ENCODE data around the gene PRDM12. TPM values are rescaled to one million over a fixed set of nuclear protein-coding genes. Genes with fewer than 3 reads are reported as not detected.

PRDM12 gene
- under 1 TPM in 1 of 2 donors, not detected in 1; 0.39 TPM for total RNA-seq

DNA sequence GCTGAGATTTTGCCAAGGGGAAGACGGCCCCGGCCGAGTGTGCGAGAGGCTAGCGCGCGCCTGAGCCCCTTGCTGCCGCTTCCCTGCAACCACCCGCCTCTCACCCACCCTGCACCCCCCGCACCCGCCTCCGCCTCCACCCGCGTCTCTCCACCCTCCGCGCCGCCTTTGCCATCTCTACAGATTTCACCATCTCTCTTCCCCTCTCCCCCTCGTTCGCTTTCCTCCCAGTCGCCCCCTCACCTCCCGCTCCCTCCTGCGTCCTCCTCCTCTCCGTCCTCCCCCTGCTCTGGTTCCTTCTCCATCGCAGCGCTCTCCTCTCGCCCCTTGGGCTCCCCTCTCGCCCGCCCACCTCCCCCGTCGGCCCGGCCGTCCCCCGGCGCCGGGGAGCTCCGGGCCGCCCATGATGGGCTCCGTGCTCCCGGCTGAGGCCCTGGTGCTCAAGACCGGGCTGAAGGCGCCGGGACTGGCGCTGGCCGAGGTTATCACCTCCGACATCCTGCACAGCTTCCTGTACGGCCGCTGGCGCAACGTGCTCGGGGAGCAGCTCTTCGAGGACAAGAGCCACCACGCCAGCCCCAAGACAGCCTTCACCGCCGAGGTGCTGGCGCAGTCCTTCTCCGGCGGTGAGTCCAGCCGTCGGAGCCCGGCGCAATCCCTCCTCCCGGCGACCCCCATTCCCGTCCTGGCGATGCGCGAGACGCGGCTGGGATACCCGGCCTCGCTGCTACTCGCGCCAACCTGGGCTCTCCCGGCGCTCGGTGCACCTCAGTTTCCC, at the start of gene PRDM12:
Gene PRDM12, plus strand, starts transcription at position 344 of the 778 bp plus-strand sequence. Its CDS starts 60 bp downstream, at position 404.
- Mint-ChIP-seq H3K4me3 (peak within 1 kb of the TSS; percentile 39), H3K4me1 (ENCODE audit: low read depth in 2 of 2) (peaks cover 9 to 10% of the 10 kb centered on the region in 2 donors), H3K36me3 (peaks cover 6% of the 10 kb centered on the region), H3K27ac (no peak within 1 kb of the TSS), H3K9me3 (no peaks in the 10 kb centered on the region), H3K27me3 (peaks cover 29 to 32% of the 10 kb centered on the region in 2 donors)
- ATAC-seq (no peak), DNase-seq (ENCODE audit: low spot score) (no peak)

DNA sequence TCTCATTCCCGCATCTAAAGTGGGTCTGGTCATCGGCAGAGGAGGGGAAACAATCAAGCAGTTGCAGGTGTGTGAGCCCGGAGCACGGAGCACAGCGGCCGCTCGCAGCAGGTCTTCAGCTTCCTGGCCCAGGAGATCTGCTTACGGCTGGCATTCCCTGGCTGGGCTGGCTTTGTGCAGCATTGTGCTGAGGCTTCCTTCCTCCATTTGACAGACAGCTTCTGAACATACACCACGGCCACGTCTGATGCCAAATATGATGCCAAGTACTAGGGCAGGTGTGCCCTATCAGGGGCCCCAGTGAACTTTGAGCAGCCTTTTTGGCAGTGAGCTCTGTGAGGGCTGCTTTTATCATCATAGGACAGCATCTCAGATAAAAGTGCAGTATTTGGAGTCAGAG, 47.9 kb upstream of the PRDM12 start:
- no peak overlapping the region for H3K27ac Mint-ChIP-seq
- no peak overlapping the region for H3K4me3 Mint-ChIP-seq
- no peaks in the 10 kb centered on the region for H3K27me3 Mint-ChIP-seq
- ATAC-seq (no peak), DNase-seq (ENCODE audit: low spot score) (no peak)
- no peaks in the 10 kb centered on the region for H3K4me1 Mint-ChIP-seq (ENCODE audit: low read depth in 2 of 2)
- peaks cover 13% of the 10 kb centered on the region for H3K36me3 Mint-ChIP-seq
- H3K9me3 Mint-ChIP-seq, result no peaks in the 10 kb centered on the region

DNA sequence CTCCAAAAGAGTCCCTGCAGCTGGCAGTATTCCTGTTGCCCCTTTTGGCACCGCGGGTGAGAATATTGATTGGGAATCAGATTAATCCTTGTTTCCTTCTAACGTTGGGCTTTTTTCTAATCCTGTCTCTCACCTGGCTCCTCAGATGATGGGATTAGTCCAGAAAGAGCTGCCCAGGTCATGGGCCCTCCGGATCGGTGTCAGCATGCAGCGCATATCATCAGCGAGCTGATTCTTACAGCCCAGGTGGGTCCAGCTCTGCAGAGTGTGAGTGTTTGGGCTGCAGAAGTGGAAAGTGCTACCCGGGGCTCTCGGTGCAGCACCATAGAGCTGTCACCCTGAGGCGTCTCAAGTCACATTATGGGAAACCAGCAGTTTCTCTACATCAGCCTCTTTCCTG, 40.9 kb upstream of the PRDM12 start:
- Mint-ChIP-seq H3K36me3 (peaks cover 13% of the 10 kb centered on the region), H3K4me3 (no peak overlapping the region), H3K27me3 (no peaks in the 10 kb centered on the region), H3K27ac (no peak overlapping the region), H3K4me1 (ENCODE audit: low read depth in 2 of 2) (peaks cover 0 to 3% of the 10 kb centered on the region in 2 donors), H3K9me3 (no peaks in the 10 kb centered on the region)
- DNase-seq (ENCODE audit: low spot score) (no peak), ATAC-seq (no peak)

DNA sequence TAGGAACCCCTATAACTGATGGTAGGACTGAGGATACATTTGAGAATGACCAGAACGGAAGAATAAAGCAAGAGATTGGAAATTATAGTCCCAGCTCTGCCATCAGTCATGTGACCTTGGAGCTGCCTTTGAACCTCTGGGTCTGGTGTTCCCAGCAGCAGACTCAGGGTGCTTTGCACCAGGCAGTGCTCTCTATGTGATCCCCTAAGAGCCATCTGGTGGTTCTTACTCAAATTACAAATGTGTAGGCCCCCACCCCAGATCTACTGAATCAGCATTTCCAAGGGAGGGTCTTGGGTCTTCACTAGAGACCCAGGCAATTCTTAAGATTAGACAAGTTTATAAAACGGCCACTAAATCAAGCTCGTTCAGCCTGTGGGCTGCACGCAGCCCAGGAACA, 40.2 kb upstream of the PRDM12 start:
- H3K4me1 Mint-ChIP-seq (ENCODE audit: low read depth in 2 of 2), result peaks cover 0 to 3% of the 10 kb centered on the region in 2 donors
- no peak for DNase-seq (ENCODE audit: low spot score)
- H3K27me3 Mint-ChIP-seq, result no peaks in the 10 kb centered on the region
- H3K9me3 Mint-ChIP-seq, result no peaks in the 10 kb centered on the region
- no peak overlapping the region for H3K4me3 Mint-ChIP-seq
- no peak for ATAC-seq
- H3K36me3 Mint-ChIP-seq, result peaks cover 13% of the 10 kb centered on the region
- no peak overlapping the region for H3K27ac Mint-ChIP-seq

DNA sequence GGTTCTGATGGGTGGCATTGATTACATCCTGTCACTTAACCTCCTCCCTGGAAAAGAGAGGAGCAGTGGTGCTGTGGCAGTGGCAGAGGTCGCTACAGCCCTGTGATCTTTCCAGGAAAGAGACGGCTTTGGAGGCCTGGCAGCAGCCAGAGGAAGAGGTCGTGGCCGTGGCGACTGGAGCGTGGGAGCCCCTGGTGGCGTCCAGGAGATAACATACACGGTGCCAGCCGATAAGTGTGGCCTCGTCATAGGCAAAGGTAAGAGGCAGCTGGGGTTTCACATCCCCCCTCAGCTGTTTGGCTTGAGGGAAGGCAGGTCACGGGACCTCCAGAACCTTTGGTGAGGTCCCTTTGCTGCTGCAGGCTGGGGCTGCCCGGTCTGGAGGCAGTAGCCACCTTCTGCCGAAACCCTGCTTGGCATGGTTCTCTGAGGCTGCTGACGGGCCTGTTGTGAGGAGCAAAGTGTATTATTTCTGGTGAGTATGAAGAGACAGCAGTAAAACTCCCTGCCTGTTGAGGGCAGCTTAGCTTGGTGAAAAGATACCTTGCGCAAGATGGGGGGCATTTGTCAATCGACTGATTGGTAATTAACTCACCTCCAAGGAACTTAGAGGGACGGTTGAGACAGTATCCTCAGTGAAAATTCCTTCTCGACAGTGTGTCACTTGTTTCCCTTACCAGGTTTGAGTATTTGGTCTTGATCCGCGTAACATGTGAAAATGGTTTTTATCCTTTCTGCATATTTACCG, 38.0 kb upstream of the PRDM12 start:
- DNase-seq (ENCODE audit: low spot score) (no peak), ATAC-seq (no peak)
- peaks cover 0 to 3% of the 10 kb centered on the region in 2 donors for H3K4me1 Mint-ChIP-seq (ENCODE audit: low read depth in 2 of 2)
- no peaks in the 10 kb centered on the region for H3K9me3 Mint-ChIP-seq
- H3K36me3 Mint-ChIP-seq, result peaks cover 6% of the 10 kb centered on the region
- no peak overlapping the region for H3K27ac Mint-ChIP-seq
- no peaks in the 10 kb centered on the region for H3K27me3 Mint-ChIP-seq
- no peak overlapping the region for H3K4me3 Mint-ChIP-seq

DNA sequence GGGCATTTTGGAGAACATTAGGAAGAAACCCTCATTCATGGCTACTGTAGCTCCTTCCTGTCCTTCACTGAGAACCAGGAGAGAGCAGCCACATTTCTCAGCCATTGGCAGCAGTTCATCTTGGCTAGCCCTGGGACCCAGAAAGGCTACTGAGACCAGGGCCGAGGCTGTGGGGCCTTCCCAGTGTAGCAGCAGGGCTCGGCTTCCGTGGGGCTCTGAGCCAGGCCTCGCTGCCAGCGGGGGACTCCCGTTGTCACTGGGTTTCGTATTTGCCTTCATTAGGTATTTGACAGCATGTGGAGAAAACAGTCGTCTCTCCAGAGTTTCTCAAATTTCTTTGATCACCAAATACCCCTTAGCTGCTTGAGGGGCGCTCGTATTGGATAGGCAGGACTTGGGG, 37.3 kb upstream of the PRDM12 start:
- ATAC-seq (no peak), DNase-seq (ENCODE audit: low spot score) (no peak)
- H3K9me3 Mint-ChIP-seq, result no peaks in the 10 kb centered on the region
- H3K36me3 Mint-ChIP-seq, result peaks cover 6% of the 10 kb centered on the region
- H3K27ac Mint-ChIP-seq, result no peak overlapping the region
- H3K4me1 Mint-ChIP-seq (ENCODE audit: low read depth in 2 of 2), result peaks cover 0 to 3% of the 10 kb centered on the region in 2 donors
- no peak overlapping the region for H3K4me3 Mint-ChIP-seq
- no peaks in the 10 kb centered on the region for H3K27me3 Mint-ChIP-seq

DNA sequence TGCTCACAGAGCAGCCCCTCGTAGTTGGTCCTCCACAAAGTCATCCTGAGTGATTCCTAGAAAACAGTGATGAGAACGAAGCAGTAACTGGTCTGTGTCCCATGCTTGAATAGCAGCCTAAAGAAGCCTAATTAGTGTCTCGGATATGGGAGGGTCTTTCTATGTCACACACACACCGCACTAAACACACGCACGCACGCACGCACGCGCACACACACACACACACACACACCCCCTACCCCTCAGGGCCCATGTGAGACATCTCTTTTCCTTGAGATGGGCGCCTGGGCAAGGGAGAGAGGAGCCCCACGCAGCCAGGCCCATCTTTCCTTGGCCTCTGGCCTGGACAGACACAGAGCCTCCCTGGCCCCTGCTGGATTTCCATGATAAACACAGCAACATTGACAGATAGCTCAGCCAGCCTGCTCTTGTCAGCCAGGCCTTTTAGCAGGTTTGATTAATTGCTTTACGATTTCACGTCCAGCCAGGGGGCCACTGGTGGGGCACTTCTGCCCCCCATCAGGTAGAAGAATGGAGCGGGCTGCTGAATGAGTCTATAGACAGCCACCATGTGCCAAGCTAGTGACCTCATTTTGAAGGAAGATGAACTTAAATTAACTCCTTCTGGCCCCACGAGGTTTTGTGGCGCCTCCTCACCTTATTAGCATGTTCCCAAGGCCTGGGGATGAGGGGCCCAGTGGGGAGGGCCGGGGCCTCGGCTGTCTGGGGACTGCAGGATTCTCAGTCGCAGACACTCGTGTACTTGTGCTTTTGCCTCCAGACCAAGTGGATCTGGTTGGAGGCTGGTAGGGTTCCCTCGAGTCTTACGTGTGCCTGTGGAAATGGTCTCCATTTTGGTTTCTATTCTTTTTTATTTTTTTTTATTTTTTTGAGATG, 36.2 kb upstream of the PRDM12 start:
- Mint-ChIP-seq H3K27me3 (no peaks in the 10 kb centered on the region), H3K36me3 (peaks cover 6% of the 10 kb centered on the region), H3K9me3 (no peaks in the 10 kb centered on the region), H3K27ac (no peak overlapping the region), H3K4me1 (ENCODE audit: low read depth in 2 of 2) (peaks cover 0 to 3% of the 10 kb centered on the region in 2 donors), H3K4me3 (no peak overlapping the region)
- no peak for DNase-seq (ENCODE audit: low spot score)
- no peak for ATAC-seq

DNA sequence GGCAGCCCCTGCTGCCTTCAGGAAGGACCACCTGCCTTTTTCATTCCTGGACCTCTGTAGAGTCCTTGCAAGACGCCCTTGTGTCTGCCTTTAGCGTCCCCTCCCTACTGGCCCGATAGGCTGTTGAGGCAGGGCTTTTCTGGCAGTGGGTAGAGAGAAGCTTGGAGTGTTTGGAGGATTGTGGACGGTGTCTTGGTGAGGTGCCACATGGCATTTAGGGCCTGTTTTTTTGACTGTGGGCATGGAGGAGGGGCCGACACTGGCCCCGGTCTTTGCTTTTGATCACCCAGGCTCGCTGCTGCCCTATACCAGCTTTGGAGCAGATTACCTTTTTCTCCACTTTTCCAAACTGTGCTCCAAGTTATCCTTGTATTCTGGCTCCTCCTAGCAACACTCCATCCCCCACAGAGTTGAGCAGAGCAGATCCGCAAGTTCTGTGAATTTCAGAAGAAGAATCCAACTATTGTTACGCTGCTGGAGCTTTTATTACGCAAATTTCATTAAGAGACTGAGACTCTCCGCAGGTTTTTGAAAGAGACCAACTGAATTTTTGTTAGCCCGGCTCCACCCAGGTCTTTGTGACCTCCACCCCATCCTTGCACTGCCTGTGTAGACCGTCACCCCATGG, 34.8 kb upstream of the PRDM12 start:
- Mint-ChIP-seq H3K4me1 (ENCODE audit: low read depth in 2 of 2) (peaks cover 0 to 3% of the 10 kb centered on the region in 2 donors), H3K4me3 (no peak overlapping the region), H3K36me3 (no peaks in the 10 kb centered on the region), H3K9me3 (no peaks in the 10 kb centered on the region), H3K27me3 (no peaks in the 10 kb centered on the region), H3K27ac (no peak overlapping the region)
- no peak for DNase-seq (ENCODE audit: low spot score)
- ATAC-seq, result no peak

DNA sequence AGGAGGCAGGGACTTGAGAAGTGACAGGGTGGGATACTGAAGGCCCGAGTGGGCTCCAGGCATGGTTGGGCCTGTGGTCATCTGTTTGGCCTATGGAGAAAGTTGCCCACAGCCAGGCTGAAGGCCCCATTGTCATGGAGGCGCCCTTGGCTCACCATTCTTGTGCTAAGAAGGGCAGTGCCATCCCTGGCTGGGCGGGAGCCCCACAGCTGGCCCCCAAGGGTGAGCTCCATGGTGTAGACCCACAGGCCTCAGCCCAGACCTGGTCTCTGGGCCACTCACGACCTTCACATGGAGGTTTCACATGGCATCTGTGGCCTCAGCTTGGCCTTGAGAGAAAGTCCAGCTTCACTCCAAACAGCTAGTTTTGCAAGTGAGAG, 34.3 kb upstream of the PRDM12 start:
- H3K27me3 Mint-ChIP-seq, result no peaks in the 10 kb centered on the region
- H3K27ac Mint-ChIP-seq, result no peak overlapping the region
- no peak overlapping the region for H3K4me3 Mint-ChIP-seq
- H3K9me3 Mint-ChIP-seq, result no peaks in the 10 kb centered on the region
- ATAC-seq (no peak), DNase-seq (ENCODE audit: low spot score) (no peak)
- no peaks in the 10 kb centered on the region for H3K36me3 Mint-ChIP-seq
- H3K4me1 Mint-ChIP-seq (ENCODE audit: low read depth in 2 of 2), result peaks cover 0 to 3% of the 10 kb centered on the region in 2 donors

DNA sequence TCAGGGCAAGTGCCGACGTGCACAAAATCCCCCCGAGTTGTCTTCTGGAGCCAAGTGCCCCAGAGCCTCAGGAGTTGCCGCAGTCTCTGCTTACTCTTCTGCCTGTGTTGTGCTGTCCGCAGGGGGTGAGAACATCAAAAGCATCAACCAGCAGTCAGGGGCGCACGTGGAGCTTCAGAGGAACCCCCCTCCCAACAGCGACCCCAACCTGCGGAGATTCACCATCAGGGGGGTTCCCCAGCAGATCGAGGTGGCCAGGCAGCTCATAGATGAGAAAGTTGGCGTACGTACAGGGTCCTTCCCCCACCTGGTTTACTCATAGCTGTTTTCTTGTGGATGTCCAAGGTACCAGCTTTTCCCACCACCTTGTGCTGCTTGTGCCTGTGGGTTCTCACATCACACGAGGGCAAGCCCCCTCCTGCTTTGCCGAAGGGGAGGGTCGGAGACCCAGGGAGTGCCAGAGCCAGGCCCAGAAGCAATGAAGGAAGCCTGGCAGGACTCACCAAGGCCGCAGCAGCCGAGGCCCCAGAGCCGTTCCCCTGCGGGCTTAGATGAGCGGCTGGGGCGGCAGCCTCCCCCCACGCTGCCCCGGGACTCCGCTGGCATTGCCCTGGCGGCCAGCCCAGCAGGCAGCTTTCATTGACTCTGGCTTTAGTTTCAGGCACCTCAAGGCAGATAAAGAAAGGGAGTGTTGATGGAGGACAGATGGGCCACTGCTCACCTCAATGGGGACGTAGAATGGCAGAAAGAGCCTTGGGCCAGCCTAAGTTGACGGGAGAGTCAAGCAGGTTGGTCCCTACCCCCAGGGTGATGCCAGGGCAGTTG, 33.7 kb upstream of the PRDM12 start:
- Mint-ChIP-seq H3K27ac (no peak overlapping the region), H3K27me3 (no peaks in the 10 kb centered on the region)

DNA sequence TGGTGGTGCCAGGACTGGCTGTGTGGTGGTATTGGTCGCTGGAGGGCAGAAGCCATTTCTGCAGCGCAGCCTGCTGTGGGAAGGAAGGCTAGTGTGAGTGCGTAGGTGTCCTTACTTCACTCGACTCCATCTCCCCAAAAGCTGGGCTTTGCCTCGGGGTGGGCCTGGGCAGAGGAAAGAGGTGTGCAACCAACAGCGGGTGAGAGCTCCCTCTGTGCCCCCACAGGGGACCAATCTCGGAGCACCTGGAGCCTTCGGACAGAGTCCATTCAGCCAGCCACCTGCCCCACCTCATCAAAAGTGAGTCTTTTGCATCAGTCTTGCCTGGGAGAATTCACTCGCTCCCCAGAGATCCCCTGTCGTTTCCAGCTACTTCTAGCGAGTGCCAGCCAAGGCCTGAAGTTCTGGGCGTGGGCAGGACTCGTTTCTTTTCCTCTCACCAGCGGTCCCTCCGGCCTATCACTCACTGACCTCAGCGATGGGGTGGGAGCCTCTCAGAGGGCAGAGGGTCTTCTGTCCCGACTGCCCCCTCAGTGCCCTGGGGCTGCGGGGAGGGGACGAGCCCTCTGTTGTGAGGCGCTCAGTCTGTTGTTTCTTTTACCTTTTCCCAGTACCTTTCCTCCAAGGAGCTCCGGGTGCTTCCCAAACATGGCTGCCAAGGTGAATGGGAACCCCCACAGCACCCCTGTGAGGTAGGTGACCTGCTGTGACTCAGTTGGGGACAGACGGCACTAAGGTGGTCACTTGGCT, 32.9 kb upstream of the PRDM12 start:
- H3K36me3 Mint-ChIP-seq, result no peaks in the 10 kb centered on the region
- no peak overlapping the region for H3K4me3 Mint-ChIP-seq
- DNase-seq (ENCODE audit: low spot score), result no peak
- H3K27ac Mint-ChIP-seq, result no peak overlapping the region
- ATAC-seq, result no peak
- H3K9me3 Mint-ChIP-seq, result no peaks in the 10 kb centered on the region
- H3K27me3 Mint-ChIP-seq, result no peaks in the 10 kb centered on the region
- no peaks in the 10 kb centered on the region for H3K4me1 Mint-ChIP-seq (ENCODE audit: low read depth in 2 of 2)

More for the DNA sequence above, 33.7 kb upstream of the PRDM12 start:
- Mint-ChIP-seq H3K4me1 (ENCODE audit: low read depth in 2 of 2) (peaks cover 0 to 3% of the 10 kb centered on the region in 2 donors), H3K36me3 (no peaks in the 10 kb centered on the region), H3K4me3 (no peak overlapping the region), H3K9me3 (no peaks in the 10 kb centered on the region)
- DNase-seq (ENCODE audit: low spot score), result no peak
- no peak for ATAC-seq

DNA sequence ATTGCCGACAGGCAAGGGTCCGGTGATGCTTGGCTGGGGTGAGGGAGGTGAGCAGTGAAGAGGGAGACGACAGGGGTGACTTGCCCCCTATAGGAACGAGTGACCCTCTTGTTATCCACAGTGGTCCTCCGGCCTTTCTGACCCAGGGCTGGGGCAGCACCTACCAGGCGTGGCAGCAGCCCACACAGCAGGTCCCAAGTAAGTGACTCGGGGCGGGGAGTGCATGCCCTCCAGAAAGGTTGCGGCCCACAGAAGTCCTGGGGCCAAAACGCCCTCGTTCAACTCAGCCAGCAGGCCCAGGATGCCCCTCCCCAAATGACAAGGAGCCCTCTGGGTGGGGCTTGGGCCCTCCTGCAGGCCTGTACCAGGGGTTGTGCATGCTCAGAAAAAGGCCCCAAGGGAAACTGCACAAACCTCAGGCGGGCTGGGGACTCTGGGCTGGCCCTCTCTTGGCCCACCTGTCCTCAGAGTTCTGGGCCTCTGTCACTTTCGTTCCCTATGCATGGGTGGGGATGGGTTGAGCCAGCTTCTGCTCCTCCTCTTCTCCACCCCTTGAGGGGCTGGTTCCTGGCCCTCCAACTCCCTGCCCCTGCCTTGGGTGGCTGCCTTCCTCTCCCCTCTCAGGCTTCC, 32.2 kb upstream of the PRDM12 start:
- no peaks in the 10 kb centered on the region for H3K4me1 Mint-ChIP-seq (ENCODE audit: low read depth in 2 of 2)
- H3K4me3 Mint-ChIP-seq, result no peak overlapping the region
- ATAC-seq (no peak), DNase-seq (ENCODE audit: low spot score) (no peak)
- no peaks in the 10 kb centered on the region for H3K27me3 Mint-ChIP-seq
- H3K36me3 Mint-ChIP-seq, result no peaks in the 10 kb centered on the region
- no peaks in the 10 kb centered on the region for H3K9me3 Mint-ChIP-seq
- no peak overlapping the region for H3K27ac Mint-ChIP-seq
